ENCODE data around the gene KRT86.

- TF ChIP-seq CTCF (IDR thresholded peaks at IDR 0.05; ENCODE audit: low read length), result no peak
- no peak for TF ChIP-seq EZH2 (optimal IDR thresholded peaks at IDR 0.05; ENCODE audit: low read depth, low read length)
- TF ChIP-seq EZH2phosphoT487 (IDR thresholded peaks at IDR 0.05; ENCODE audit: low read length), result no peak
Observed at GRCh38 chr12:52341066-52341580, 66.7 kb downstream of the KRT86 start.

Measured in MM.1S (cell line).